Panc1 (cell line): ENCODE results near the gene PVALB. TPM values are rescaled to one million over a fixed set of nuclear protein-coding genes. Genes with fewer than 3 reads are reported as not detected.

Source experiments
- ATAC-seq: fragments of 200-7000 bp; cut with Tn5 transposase; 2 replicates; pipeline ENCODE4 v1.9.1; 2020; ENCODE audit warnings: mild to moderate bottlenecking, moderate library complexity
- BruUV-seq: library from RNA; stranded (reverse); fragments of 400-500 nt; replicated peaks from 2 replicates; lab custom pipeline; 2021; lab: Mats Ljungman, UMichigan
- CTCF ChIA-PET: fragments of 300-600 bp; sonication (Branson Sonifier 250); formaldehyde crosslinking; loops from one replicate; lab custom pipeline; 2022; ENCODE audit warnings: antibody characterized with exemption; lab: Charles Lee
- POLR2A ChIA-PET: fragments of 300-600 bp; sonication (Branson Sonifier 250); formaldehyde crosslinking; loops from one replicate; lab custom pipeline; 2022; ENCODE audit warnings: antibody characterized with exemption; lab: Charles Lee
- DNase-seq: peaks from one replicate; pipeline ENCODE4 v3.0.0-alpha.2; 2010; ENCODE audit warnings: low read depth, low spot score
- H3K27ac ChIP-seq: 2 replicates; pipeline ENCODE4 v1.5.1; 2011; ENCODE audit warnings: mild to moderate bottlenecking, low read length, inconsistent platforms
- H3K27me3 ChIP-seq: fragments of 200-500 bp; sonication (Bioruptor generic); 2 replicates; pipeline ENCODE4 v1.6.0; 2014; ENCODE audit warnings: low read length, inconsistent platforms; ENCODE audit not compliant: control insufficient read depth, insufficient read depth
- H3K36me3 ChIP-seq: fragments of 200-500 bp; sonication (Bioruptor generic); 2 replicates; pipeline ENCODE4 v1.5.1; 2014; ENCODE audit warnings: inconsistent platforms, mild to moderate bottlenecking, low read length, moderate library complexity; ENCODE audit not compliant: control insufficient read depth, insufficient read depth
- H3K4me1 ChIP-seq: 2 replicates; pipeline ENCODE4 v1.5.1; 2011; ENCODE audit warnings: inconsistent platforms, mild to moderate bottlenecking, low read length, moderate library complexity; ENCODE audit not compliant: control insufficient read depth, insufficient read depth
- H3K4me3 ChIP-seq, 2 experiments: 2 replicates each; pipeline ENCODE4 v1.5.1; 2011 to 2012; ENCODE audit warnings: low read depth in 2 of 2, low read length in 2 of 2, mild to moderate bottlenecking in 2 of 2, inconsistent platforms in 1 of 2, moderate library complexity in 1 of 2
- H3K9me3 ChIP-seq: fragments of 200-500 bp; sonication (Bioruptor generic); 2 replicates; pipeline ENCODE4 v1.5.1; 2014; ENCODE audit warnings: low read depth, mild to moderate bottlenecking, inconsistent platforms, low read length, moderate library complexity; ENCODE audit not compliant: control insufficient read depth, insufficient read depth
- CTCF ChIP-seq: fragments of 450-650 bp; IDR thresholded peaks from 2 replicates; pipeline ENCODE4 v1.5.1; 2017; ENCODE audit warnings: mild to moderate bottlenecking
- POLR2AphosphoS5 ChIP-seq: IDR thresholded peaks from 2 replicates; pipeline ENCODE4 v1.6.1; 2012; ENCODE audit warnings: mild to moderate bottlenecking, low read depth, low read length, moderate library complexity
- REST ChIP-seq, 2 experiments: IDR thresholded peaks; 2 replicates each; pipeline ENCODE4 v1.6.1; 2011 to 2012; ENCODE audit warnings: low read depth in 2 of 2, control low read depth in 1 of 2, low read length in 1 of 2, mild to moderate bottlenecking in 1 of 2, moderate library complexity in 1 of 2; ENCODE audit not compliant: insufficient read depth in 1 of 2
- SIN3A ChIP-seq: IDR thresholded peaks from 2 replicates; pipeline ENCODE4 v1.6.1; 2012; ENCODE audit warnings: low read depth, mild to moderate bottlenecking, low read length, moderate library complexity, borderline replicate concordance; ENCODE audit not compliant: insufficient read depth
- TCF7L2 ChIP-seq: IDR thresholded peaks from 2 replicates; pipeline ENCODE4 v1.6.1; 2011; ENCODE audit warnings: mild to moderate bottlenecking, low read depth, low read length, inconsistent platforms
- in situ Hi-C: cut with HindIII; loops from 2 replicates; pipeline ENCODE4 v1.10.0; 2016; ENCODE audit warnings: low sequenced_read_pairs, low pct_unique_long_range_greater_than_20kb
- intact Hi-C: fragments of 100-400 bp; cut with micrococcal nuclease; formaldehyde crosslinking; loops from one replicate; pipeline ENCODE4 v1.10.0; 2022; ENCODE audit not compliant: unreplicated experiment
- total RNA-seq: library from RNA; stranded (reverse); gene quantifications from one replicate; pipeline ENCODE4 v1.2.1, GENCODE V29; 2021; ENCODE audit not compliant: unreplicated experiment

The PVALB gene
- total RNA-seq, 1 experiment from 2014 or later = not detected

GRCh38 chr22:36770513-36771231 is 46.2 kb downstream of the PVALB start:
- no peak for TF ChIP-seq CTCF
- no peak for TF ChIP-seq POLR2AphosphoS5
- no peak for TF ChIP-seq REST (IDR thresholded peaks at IDR 0.05; ENCODE audit: insufficient read depth in 1 of 2, low read depth in 2 of 2, low read length in 1 of 2)
- no peak for TF ChIP-seq SIN3A
- no peak for TF ChIP-seq TCF7L2
- POLR2A ChIA-PET = no interaction called here
- ATAC-seq = no peak

GRCh38 chr22:36769541-36770512 is 47.0 kb downstream of the PVALB start:
- ATAC-seq (no peak), DNase-seq (no peak)
- BruUV-seq = no TSS peak
- Histone ChIP-seq H3K4me1 (peaks cover 5% of the 10 kb centered on the region), H3K9me3 (no peaks in the 10 kb centered on the region), H3K27me3 (no peaks in the 10 kb centered on the region), H3K27ac (no peak overlapping the region), H3K36me3 (no peaks in the 10 kb centered on the region), H3K4me3 (no peak overlapping the region)
- ChIA-PET POLR2A (no interaction called here), CTCF (no interaction called here)
- TF ChIP-seq REST (IDR thresholded peaks at IDR 0.05; ENCODE audit: insufficient read depth in 1 of 2, low read depth in 2 of 2, low read length in 1 of 2) = no peak
- TF ChIP-seq TCF7L2 = no peak
- TF ChIP-seq POLR2AphosphoS5 = no peak
- no peak for TF ChIP-seq SIN3A
- TF ChIP-seq CTCF = no peak
- in situ Hi-C loops (no loop called here), intact Hi-C loops (no loop called here)

More at GRCh38 chr22:36770513-36771231, 46.2 kb downstream of the PVALB start:
- DNase-seq = no peak
- H3K4me3 ChIP-seq = no peak overlapping the region
- H3K27me3 ChIP-seq = no peaks in the 10 kb centered on the region
- H3K9me3 ChIP-seq = no peaks in the 10 kb centered on the region
- no peaks in the 10 kb centered on the region for H3K36me3 ChIP-seq
- no TSS peak for BruUV-seq
- H3K4me1 ChIP-seq = peaks cover 8% of the 10 kb centered on the region
- H3K27ac ChIP-seq = no peak overlapping the region
- in situ Hi-C loops = no loop called here
- intact Hi-C loops = no loop called here
- CTCF ChIA-PET = no interaction called here
